HepG2 (cell line): ENCODE results near the gene ZBTB46. TPM values are rescaled to one million over a fixed set of nuclear protein-coding genes. Genes with fewer than 3 reads are reported as not detected.

ENCODE experiments used
- CCAR2 ChIP-seq: fragments of 200-400 bp; formaldehyde crosslinking; optimal IDR thresholded peaks from 2 replicates; pipeline ENCODE3; 2018; ENCODE audit warnings: low read depth, mild to moderate bottlenecking, low read length, moderate library complexity
- ELF1 ChIP-seq: sonication (generic); formaldehyde crosslinking; IDR thresholded peaks from 2 replicates; pipeline ENCODE4 v1.4.0; 2020; ENCODE audit warnings: missing genetic modification reagents
- MAFF ChIP-seq: IDR thresholded peaks from 2 replicates; pipeline ENCODE4 v1.6.1; 2011; ENCODE audit warnings: low read depth, low read length, improper control_type of control experiment
- MED8 ChIP-seq: sonication (generic); formaldehyde crosslinking; IDR thresholded peaks from 2 replicates; pipeline ENCODE4 v1.8.1; 2023; ENCODE audit warnings: mild to moderate bottlenecking, missing genetic modification reagents; ENCODE audit not compliant: insufficient replicate concordance
- NFE2 ChIP-seq: sonication (generic); formaldehyde crosslinking; IDR thresholded peaks from 2 replicates; pipeline ENCODE4 v1.4.0; 2020; ENCODE audit warnings: missing genetic modification reagents
- NFRKB ChIP-seq: fragments of 450-650 bp; IDR thresholded peaks from 2 replicates; pipeline ENCODE4 v1.6.1; 2017
- RAD51 ChIP-seq: fragments of 450-650 bp; IDR thresholded peaks from 2 replicates; pipeline ENCODE4 v1.6.1; 2016; ENCODE audit warnings: borderline replicate concordance
- RBFOX2 ChIP-seq: fragments of 200-400 bp; formaldehyde crosslinking; IDR thresholded peaks from 2 replicates; pipeline ENCODE4 v1.6.1; 2017; ENCODE audit warnings: low read depth, mild to moderate bottlenecking, low read length
- SCMH1 ChIP-seq: sonication (generic); formaldehyde crosslinking; IDR thresholded peaks from 2 replicates; pipeline ENCODE4 v1.9.0; 2021; ENCODE audit warnings: missing genetic modification reagents, mild to moderate bottlenecking, borderline replicate concordance
- SMYD3 ChIP-seq: sonication (generic); formaldehyde crosslinking; IDR thresholded peaks from 2 replicates; pipeline ENCODE4 v1.8.1; 2023; ENCODE audit warnings: mild to moderate bottlenecking, missing genetic modification reagents
- SP1 ChIP-seq, 2 experiments: fragments of 450-650 bp in 1 of 2; sonication (generic) in 1 of 2; formaldehyde crosslinking in 1 of 2; IDR thresholded peaks; 2 replicates each; pipeline versions ENCODE4 v1.4.0 to v1.6.1; 2016 to 2020; ENCODE audit warnings: missing genetic modification reagents in 1 of 2
- SRSF1 ChIP-seq: fragments of 200-400 bp; formaldehyde crosslinking; optimal IDR thresholded peaks from 2 replicates; pipeline ENCODE3; 2017; ENCODE audit warnings: mild to moderate bottlenecking, low read depth, low read length, moderate library complexity
- WIZ ChIP-seq: sonication (generic); formaldehyde crosslinking; IDR thresholded peaks from 2 replicates; pipeline ENCODE4 v1.5.1; 2020; ENCODE audit warnings: mild to moderate bottlenecking, missing genetic modification reagents
- YY1 ChIP-seq: IDR thresholded peaks from 2 replicates; pipeline ENCODE4 v1.6.1; 2011; ENCODE audit warnings: low read length, low read depth, moderate library complexity, mild to moderate bottlenecking; ENCODE audit not compliant: insufficient read depth, insufficient replicate concordance
- ZIK1 ChIP-seq: sonication (generic); formaldehyde crosslinking; IDR thresholded peaks from 2 replicates; pipeline ENCODE4 v1.5.0; 2020; ENCODE audit warnings: mild to moderate bottlenecking, low read depth, missing genetic modification reagents, borderline replicate concordance
- ZNF333 ChIP-seq: sonication (generic); formaldehyde crosslinking; IDR thresholded peaks from 2 replicates; pipeline ENCODE4 v1.4.0; 2020; ENCODE audit warnings: mild to moderate bottlenecking, missing genetic modification reagents, borderline replicate concordance
- ZNF543 ChIP-seq: sonication (generic); formaldehyde crosslinking; IDR thresholded peaks from 2 replicates; pipeline ENCODE4 v1.4.0; 2020; ENCODE audit warnings: mild to moderate bottlenecking, missing genetic modification reagents
- ZNF598 ChIP-seq: sonication (generic); formaldehyde crosslinking; IDR thresholded peaks from 2 replicates; pipeline ENCODE4 v1.5.1; 2020; ENCODE audit warnings: mild to moderate bottlenecking, missing genetic modification reagents, borderline replicate concordance
- ZNF775 ChIP-seq: sonication (generic); formaldehyde crosslinking; IDR thresholded peaks from 2 replicates; pipeline ENCODE4 v1.4.0; 2020; ENCODE audit warnings: missing genetic modification reagents, mild to moderate bottlenecking, moderate library complexity, borderline replicate concordance
- polyA plus RNA-seq, 8 experiments: library from polyadenylated mRNA; depleted of rRNA in 3 of 8; stranded (reverse) in 7 of 8; unstranded in 1 of 8; fragments of >200 nt; fragmentation: Illumina TruSeq in 4 of 8; extraction: Trizol in 4 of 8; gene quantifications; 2 replicates each; pipeline versions ENCODE4 v1.2.1 to v1.2.3, GENCODE V29; 2011 to 2016; ENCODE audit warnings: low read depth in 4 of 8, missing spikeins in 1 of 8, mixed read lengths in 1 of 8; ENCODE audit not compliant: insufficient read depth in 1 of 8
- total RNA-seq, 5 experiments: library from RNA; depleted of rRNA; stranded (reverse); fragments of >200 nt; fragmentation: Illumina TruSeq; extraction: Trizol; gene quantifications; 2 replicates each; pipeline ENCODE4 v1.2.3, GENCODE V29; 2016; ENCODE audit warnings: low read depth in 1 of 5
- TF ChIP-seq, protein P1 (sequence below): IDR thresholded peaks from 2 replicates; pipeline ENCODE4 v1.6.1; 2016; ENCODE audit warnings: missing biosample characterization, missing genetic modification reagents, low read depth
- TF ChIP-seq, protein P2 (sequence below): sonication (generic); formaldehyde crosslinking; IDR thresholded peaks from 2 replicates; pipeline ENCODE4 v1.4.0; 2020; ENCODE audit warnings: mild to moderate bottlenecking, missing genetic modification reagents
- TF ChIP-seq, protein P3 (sequence below): IDR thresholded peaks from 2 replicates; pipeline ENCODE4 v1.6.1; 2016
- TF ChIP-seq, protein P4 (sequence below): sonication (generic); IDR thresholded peaks from 2 replicates; pipeline ENCODE4 v1.6.1; 2016; ENCODE audit warnings: low read depth, borderline replicate concordance
- TF ChIP-seq, protein P5 (sequence below): sonication (generic); formaldehyde crosslinking; conservative IDR thresholded peaks from 2 replicates; pipeline ENCODE4 v1.4.0; 2020; ENCODE audit warnings: missing genetic modification reagents

ZBTB46 gene
- total and polyA plus RNA-seq, 2 of the 13 experiments (the other 11 are each of a cell fraction or from before 2014, with no cell fraction given) = 1.6 to 13.5 TPM

DNA sequence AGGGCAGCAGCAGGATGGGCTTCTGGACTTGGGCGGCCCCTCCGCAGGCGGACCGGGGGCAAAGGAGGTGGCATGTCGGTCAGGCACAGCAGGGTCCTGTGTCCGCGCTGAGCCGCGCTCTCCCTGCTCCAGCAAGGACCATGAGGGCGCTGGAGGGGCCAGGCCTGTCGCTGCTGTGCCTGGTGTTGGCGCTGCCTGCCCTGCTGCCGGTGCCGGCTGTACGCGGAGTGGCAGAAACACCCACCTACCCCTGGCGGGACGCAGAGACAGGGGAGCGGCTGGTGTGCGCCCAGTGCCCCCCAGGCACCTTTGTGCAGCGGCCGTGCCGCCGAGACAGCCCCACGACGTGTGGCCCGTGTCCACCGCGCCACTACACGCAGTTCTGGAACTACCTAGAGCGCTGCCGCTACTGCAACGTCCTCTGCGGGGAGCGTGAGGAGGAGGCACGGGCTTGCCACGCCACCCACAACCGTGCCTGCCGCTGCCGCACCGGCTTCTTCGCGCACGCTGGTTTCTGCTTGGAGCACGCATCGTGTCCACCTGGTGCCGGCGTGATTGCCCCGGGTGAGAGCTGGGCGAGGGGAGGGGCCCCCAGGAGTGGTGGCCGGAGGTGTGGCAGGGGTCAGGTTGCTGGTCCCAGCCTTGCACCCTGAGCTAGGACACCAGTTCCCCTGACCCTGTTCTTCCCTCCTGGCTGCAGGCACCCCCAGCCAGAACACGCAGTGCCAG, 134.3 kb downstream of the ZBTB46 start, which contains the start of gene TNFRSF6B (continued):
- TF ChIP-seq, protein P1, sequence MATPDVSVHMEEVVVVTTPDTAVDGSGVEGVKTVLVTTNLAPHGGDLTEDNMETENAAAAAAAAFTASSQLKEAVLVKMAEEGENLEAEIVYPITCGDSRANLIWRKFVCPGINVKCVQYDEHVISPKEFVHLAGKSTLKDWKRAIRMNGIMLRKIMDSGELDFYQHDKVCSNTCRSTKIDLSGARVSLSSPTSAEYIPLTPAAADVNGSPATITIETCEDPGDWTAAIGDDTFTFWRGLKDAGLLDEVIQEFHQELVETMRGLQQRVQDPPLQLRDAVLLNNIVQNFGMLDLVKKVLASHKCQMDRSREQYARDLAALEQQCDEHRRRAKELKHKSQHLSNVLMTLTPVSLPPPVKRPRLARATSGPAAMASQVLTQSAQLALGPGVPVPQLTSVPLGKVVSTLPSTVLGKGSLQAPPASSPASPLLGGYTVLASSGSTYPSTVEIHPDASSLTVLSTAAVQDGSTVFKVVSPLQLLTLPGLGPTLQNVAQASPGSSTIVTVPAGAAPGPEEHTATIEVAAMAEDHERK (CRISPR knock-in tag) = no peak
- TF ChIP-seq, protein P2, sequence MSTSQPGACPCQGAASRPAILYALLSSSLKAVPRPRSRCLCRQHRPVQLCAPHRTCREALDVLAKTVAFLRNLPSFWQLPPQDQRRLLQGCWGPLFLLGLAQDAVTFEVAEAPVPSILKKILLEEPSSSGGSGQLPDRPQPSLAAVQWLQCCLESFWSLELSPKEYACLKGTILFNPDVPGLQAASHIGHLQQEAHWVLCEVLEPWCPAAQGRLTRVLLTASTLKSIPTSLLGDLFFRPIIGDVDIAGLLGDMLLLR (CRISPR knock-in tag) = peak; percentile 59; the same call in 1 of the 2 replicates
- TF ChIP-seq ZNF543 (CRISPR knock-in tag) = no peak
- TF ChIP-seq ZNF333 (CRISPR knock-in tag) = no peak; the same call in 1 of the 2 replicates
- TF ChIP-seq MAFF = no peak
- TF ChIP-seq, protein P3, sequence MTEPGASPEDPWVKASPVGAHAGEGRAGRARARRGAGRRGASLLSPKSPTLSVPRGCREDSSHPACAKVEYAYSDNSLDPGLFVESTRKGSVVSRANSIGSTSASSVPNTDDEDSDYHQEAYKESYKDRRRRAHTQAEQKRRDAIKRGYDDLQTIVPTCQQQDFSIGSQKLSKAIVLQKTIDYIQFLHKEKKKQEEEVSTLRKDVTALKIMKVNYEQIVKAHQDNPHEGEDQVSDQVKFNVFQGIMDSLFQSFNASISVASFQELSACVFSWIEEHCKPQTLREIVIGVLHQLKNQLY (CRISPR knock-in tag) = peak; percentile 91
- no peak for TF ChIP-seq SCMH1 (CRISPR knock-in tag)
- TF ChIP-seq SP1 (IDR thresholded peaks at IDR 0.05) = no peak
- peak; percentile 42 for TF ChIP-seq SP1 (CRISPR knock-in tag; IDR thresholded peaks at IDR 0.05)
- TF ChIP-seq MED8 (CRISPR knock-in tag) = peak; percentile 65
- no peak for TF ChIP-seq ZNF775
- TF ChIP-seq SMYD3 (CRISPR knock-in tag) = no peak
- peak; percentile 64; the same call in 1 of the 2 replicates for TF ChIP-seq RBFOX2
- no peak for TF ChIP-seq NFRKB
- no peak for TF ChIP-seq ZNF598 (CRISPR knock-in tag)
- TF ChIP-seq YY1 = no peak
- TF ChIP-seq ZIK1 = 0 out of 2 replicates have a peak, but pooled peaks have one; percentile 28
- no peak for TF ChIP-seq CCAR2
- TF ChIP-seq, protein P4, sequence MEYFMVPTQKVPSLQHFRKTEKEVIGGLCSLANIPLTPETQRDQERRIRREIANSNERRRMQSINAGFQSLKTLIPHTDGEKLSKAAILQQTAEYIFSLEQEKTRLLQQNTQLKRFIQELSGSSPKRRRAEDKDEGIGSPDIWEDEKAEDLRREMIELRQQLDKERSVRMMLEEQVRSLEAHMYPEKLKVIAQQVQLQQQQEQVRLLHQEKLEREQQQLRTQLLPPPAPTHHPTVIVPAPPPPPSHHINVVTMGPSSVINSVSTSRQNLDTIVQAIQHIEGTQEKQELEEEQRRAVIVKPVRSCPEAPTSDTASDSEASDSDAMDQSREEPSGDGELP = no peak; the same call in 1 of the 2 replicates
- TF ChIP-seq WIZ (CRISPR knock-in tag) = peak; percentile 76
- TF ChIP-seq, protein P5, sequence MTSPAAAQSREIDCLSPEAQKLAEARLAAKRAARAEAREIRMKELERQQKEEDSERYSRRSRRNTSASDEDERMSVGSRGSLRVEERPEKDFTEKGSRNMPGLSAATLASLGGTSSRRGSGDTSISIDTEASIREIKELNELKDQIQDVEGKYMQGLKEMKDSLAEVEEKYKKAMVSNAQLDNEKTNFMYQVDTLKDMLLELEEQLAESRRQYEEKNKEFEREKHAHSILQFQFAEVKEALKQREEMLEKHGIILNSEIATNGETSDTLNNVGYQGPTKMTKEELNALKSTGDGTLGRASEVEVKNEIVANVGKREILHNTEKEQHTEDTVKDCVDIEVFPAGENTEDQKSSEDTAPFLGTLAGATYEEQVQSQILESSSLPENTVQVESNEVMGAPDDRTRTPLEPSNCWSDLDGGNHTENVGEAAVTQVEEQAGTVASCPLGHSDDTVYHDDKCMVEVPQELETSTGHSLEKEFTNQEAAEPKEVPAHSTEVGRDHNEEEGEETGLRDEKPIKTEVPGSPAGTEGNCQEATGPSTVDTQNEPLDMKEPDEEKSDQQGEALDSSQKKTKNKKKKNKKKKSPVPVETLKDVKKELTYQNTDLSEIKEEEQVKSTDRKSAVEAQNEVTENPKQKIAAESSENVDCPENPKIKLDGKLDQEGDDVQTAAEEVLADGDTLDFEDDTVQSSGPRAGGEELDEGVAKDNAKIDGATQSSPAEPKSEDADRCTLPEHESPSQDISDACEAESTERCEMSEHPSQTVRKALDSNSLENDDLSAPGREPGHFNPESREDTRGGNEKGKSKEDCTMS = no peak
- TF ChIP-seq NFE2 = no peak
- peak; percentile 22; the same call in 1 of the 2 replicates for TF ChIP-seq ELF1
- no peak for TF ChIP-seq RAD51
- TF ChIP-seq SRSF1 = peak; percentile 71
